GM12874 (cell line): ENCODE results near the gene MZB1.

Source experiments
- CTCF ChIP-seq: IDR thresholded peaks from 2 replicates; pipeline ENCODE4 v1.5.1; 2011; ENCODE audit warnings: low read depth, mild to moderate bottlenecking, control low read depth, low read length, moderate library complexity; ENCODE audit not compliant: insufficient read depth

Gene MZB1

GRCh38 chr5:139386050-139386438 lies 3.7 kb downstream of the MZB1 start:
- TF ChIP-seq CTCF: no peak

- TF ChIP-seq CTCF: no peak
These were observed 4.4 kb downstream of the MZB1 start for GRCh38 chr5:139385061-139386049.

- no peak for TF ChIP-seq CTCF
These were observed 5.1 kb downstream of the MZB1 start for GRCh38 chr5:139384591-139385051.

GRCh38 chr5:139383993-139384590 lies 5.6 kb downstream of the MZB1 start:
- TF ChIP-seq CTCF: no peak

- no peak for TF ChIP-seq CTCF
These were observed 6.3 kb downstream of the MZB1 start, which contains the start of gene SLC23A1 for GRCh38 chr5:139383275-139383992. Gene SLC23A1 (minus strand): TSS chr5:139383297. CDS start chr5:139383253, 44 bp downstream.

GRCh38 chr5:139382807-139383206 lies 6.9 kb downstream of the MZB1 start:
- no peak for TF ChIP-seq CTCF
